NCI-H1694 treated with DMSO at 0.1 percent for 48 hours (cell line): Measurements from ENCODE around the gene NDUFA12.
"Not testable (repeated sequence)": the region's sequence is repeated elsewhere in the genome, so short reads cannot be mapped to it uniquely, and the experiment has no call there.

Source experiments
- DNase-seq: peaks from one replicate; lab custom pipeline; 2025; lab: John Stamatoyannopoulos, UW

The NDUFA12 gene

DNA sequence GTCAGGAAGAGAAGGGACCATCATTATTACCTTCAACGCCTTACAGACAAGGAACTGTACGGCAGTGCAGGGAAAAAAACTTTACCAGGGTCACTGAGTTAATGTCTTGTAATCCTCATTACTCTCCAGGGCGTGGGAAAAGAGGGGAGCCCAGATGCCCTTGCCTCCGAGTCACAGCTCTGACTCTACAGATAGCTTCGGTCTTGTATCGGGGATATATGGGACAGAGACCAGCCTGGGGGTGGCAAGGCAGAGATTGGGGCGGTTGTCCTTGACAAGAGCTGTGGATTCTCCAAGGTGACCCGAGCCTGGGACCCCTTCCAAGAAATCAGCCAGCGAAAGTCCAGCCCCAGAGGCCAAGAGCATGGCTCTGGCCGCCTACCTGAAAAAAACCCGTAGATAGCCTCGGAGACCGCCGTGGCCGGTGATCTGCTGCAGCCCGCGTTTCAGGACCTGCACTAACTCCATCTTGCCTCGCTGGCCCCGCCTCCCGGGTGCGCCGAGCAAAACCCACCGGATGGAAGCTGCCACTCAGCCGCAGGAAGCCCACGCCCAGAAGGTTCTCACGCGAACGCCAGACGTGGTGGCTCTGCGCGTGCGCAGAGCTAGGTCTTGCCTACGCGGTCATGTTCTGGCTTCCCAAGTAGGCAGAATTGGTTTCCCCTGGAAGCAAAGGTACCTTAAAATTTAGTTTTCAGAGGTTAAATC lies at the start of gene NDUFA12:
Gene NDUFA12, minus strand, starts transcription at position 485 of the 708 bp plus-strand sequence. Its CDS starts 17 bp downstream, at position 468.
- peak; percentile 87 for DNase-seq

DNA sequence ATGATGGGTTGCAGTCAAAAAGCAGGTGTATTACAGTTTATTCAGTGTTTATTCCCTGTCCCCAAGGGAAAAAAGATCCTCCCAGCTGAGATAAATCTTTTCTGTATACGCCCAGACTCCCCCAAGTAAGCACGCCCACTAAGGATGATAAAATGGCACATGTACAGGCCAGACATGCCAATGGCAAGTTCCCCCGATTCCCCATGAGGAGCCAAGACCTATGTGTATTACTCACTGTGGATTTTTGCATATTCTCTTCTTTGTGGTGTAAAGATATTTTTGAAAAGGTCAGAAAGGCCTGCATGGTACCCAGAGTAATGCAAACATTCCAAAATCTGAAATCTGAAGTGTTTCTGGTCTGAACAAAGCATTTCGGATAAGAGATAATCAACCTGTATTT lies 47.7 kb upstream of the NDUFA12 start:
- DNase-seq, result no peak

GRCh38 chr12:95037906-95038305 lies 34.4 kb upstream of the NDUFA12 start:
- DNase-seq, result no peak

DNA sequence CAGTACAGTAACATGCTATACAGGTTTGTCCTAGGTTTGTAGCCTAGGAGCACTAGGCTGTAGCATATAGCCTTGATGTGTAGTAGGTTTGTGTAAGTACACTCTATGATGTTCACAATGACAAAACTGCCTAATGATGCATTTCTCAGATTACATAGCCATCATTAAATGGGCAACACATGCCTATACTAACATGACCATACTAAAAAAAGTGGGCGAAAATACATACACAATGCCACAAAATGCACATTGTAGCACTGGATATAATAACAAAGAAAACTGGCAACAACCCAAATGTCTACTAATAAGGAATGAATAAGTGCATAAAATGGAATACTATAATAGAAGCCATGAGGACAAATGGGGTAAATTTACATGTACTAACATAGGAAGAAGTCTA lies 31.3 kb upstream of the NDUFA12 start:
- DNase-seq, result no peak

DNA sequence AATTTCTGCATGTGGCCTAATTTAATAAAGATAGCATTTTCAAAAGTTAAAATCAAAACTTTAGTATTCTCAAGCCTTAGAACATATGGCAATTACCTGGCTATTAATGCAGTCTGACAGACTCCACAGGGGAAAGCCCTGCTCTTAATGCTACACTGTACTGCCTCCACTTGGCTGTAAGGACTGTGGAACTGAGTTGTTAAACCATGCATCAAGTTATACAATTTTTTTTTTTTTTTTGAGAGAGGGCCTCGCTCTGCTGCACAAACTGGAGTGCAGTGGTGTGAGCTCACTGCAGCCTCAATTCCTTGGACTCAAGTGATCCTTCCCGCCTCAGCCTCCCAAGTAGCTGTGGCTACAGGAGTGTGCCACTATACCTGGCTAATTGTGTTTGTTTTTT lies 19.0 kb upstream of the NDUFA12 start:
- no peak for DNase-seq

- DNase-seq, result no peak
Observed at GRCh38 chr12:95017482-95017881, 14.0 kb upstream of the NDUFA12 start.

DNA sequence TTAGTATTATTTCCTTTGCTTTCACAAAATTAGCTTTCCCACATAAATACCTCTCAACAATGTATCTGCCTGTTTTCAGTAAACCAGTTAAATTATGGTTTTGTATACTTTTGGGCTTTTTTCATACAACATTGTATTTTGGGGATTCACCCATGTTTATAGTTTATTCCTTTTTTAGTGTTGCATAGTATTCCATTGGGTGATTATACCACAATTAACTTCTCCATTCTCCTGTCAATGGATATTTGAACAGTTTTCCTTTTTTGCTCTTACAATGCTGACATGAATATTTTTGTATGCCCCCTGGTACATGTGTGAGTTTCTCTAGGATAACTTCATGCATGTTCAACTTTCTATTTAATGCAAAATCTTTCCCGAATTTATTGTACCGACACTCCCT lies 12.6 kb upstream of the NDUFA12 start:
- no peak for DNase-seq

DNA sequence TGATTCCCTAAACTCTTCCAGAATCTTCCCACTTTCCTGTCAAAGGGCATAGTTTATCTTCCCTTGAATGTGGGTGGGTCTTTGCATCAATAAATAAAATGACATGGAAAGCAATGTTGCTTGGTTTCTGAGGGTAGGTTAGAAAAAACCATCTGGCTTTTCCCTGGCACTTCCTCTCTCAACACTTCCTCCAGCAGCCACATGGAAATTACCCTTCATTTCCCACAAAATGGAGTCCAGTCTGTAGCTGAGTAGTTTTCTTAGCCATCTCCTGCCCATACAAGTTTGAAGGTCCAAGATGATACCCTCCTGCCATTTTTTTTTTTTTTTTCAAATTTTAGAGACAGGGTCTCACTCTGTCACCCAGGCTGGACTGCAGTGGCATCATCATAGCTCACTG lies 11.1 kb upstream of the NDUFA12 start:
- no peak for DNase-seq

GRCh38 chr12:95006206-95006605 lies 2.7 kb upstream of the NDUFA12 start:
- DNase-seq, result no peak

DNA sequence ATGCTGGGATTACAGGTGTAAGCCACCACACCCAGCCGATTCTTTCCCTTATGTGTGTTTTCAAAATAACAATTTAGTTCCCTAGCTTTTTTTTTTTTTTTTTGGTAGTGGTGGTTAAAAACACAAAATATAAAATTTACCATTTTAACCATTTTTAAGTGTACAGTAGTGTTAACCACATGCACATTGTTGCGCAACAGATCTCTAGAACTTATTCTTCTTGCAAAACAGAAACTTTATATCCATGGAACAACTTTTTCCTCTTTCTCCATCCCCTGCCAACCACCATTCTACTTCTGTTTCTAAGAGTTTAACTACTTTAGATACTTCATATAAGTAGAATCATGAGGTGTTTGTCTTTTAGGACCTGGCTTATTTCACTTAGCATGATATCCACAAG lies 1.1 kb upstream of the NDUFA12 start:
- DNase-seq, result no peak

DNA sequence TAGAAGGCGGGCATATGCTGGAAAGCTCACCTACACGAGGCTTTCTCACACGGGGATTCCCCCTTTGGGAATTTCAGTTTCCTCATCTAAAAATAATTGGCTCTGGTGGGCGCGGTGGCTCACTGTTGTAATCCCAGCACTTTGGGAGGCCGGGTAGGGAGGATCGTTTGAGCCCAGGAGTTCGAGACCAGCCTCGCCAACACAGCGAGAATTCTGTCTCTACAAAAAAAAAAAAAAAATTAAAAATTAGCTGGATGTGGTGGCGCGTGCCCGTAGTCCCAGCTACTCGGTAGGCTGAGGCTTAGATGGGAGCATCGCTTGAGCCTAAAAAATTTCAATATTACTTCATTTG lies 400 bp upstream of the NDUFA12 start:
- DNase-seq, result no peak

- no peak for DNase-seq
Observed at GRCh38 chr12:95002754-95003153, 743 bp downstream of the NDUFA12 start.

DNA sequence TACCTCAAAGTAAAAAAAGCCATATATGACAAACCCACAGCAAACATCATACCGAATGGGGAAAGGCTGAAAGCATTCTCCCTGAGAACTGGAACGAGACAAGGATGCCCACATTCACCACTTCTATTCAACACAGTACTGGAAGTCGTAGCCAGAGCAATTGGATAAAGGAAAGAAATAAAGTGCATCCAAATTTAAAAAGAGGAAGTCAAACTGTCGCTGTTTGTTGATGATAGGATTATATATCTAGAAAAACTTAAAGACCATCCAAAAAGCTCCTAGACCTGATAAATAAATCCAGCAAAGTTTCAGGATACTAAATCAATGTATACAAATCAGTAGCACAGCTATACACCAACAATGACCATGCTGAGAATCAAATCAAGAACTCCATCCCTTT lies 5.2 kb downstream of the NDUFA12 start:
- DNase-seq, result no peak

DNA sequence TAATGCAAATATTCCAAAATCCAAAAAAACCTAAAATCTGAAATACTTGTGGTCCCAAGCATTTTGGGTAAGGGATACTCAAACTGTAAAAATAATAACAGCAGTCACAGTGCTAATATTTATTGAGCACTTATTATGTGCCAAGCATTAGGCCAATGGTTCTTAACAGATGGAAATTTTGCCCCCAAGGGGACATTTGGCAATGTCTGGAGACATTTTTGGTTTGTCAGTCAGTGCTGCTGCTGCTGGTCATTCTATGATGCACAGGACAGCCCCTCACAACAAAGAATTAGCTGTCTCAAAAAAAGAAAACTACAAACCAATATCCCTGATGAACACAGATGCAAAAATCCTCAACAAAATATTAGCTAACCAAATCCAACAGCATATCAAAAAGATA lies 5.8 kb downstream of the NDUFA12 start:
- no peak for DNase-seq

DNA sequence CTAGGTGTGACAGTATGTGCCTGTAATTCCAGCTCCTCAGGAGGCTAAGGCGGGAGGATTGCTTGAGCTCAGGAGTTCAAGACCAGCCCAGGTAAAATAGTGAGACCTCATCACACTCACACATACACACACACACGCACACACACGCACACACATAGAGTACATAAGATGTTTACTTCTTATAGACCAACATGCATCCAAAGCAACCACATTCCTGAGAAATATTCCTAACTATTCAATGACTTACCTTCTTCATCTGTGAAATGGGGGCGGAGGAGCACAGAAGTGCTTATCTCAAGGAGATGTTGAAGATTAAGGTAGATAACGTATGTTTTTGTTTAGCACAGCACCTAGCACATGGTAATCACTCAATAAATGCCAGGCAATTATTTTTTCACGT lies 6.4 kb downstream of the NDUFA12 start:
- no peak for DNase-seq

- no peak for DNase-seq
Observed at GRCh38 chr12:94994312-94994711, 9.2 kb downstream of the NDUFA12 start.

DNA sequence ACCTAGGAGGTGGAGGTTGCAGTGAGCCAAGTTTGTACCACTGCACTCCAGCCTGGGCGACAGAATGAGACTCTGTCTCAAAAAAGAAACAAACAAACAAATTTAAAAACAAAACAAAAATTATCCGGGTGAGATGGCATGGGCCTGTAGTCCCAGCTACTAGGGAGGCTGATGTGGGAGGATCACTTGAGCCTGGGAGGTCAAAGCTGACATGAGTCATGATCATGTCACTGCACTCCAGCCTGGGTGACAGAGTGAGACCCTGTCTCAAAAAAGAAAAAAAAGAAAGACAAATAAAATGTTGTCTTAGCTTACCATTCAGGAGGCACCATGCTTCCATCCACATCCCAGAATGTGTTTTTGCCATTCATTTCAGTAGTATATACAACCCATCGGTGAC lies 9.6 kb downstream of the NDUFA12 start:
- not testable (repeated sequence) for DNase-seq

DNA sequence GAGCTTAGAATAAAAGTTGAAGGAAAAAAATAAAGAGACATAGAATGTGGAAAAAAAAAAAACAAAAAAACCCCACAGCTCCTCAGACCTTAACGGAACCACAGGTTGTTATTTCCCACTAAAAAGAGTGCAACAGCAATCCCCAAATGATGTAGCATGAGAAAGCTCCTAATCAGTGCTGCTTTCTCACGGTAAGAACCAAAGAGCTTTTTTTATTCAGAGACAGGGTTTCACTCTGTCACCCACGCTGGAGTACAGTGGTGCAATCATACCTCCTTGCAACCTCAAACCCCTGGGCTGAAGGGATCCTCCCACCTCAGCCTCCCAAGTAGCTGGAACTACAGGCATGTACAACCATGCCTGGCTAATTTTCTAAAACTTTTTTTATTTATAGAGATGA lies 13.3 kb downstream of the NDUFA12 start:
- no peak for DNase-seq

GRCh38 chr12:94988471-94988870 lies 15.0 kb downstream of the NDUFA12 start:
- no peak for DNase-seq

DNA sequence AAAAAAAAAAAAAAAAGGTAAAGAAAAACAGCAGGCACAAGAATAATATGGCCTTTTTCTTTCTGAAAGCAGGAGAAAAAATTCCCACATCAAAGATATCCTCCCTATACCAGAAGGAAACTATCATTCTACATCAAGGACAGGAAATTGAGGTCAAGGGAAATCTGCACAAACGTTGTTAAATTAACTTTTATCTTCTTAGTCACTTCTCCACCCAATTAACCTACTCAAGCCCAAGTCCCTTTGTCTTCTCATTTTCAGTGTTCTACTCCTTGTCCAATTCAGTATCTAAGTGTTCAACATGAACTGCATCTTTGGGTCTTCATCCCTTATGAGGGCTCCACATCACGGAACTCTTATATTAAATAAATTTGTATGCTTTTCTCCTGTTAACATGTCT lies 15.7 kb downstream of the NDUFA12 start:
- DNase-seq, result no peak

GRCh38 chr12:94987076-94987669 lies 16.3 kb downstream of the NDUFA12 start:
- no peak for DNase-seq

GRCh38 chr12:94985099-94985498 lies 18.4 kb downstream of the NDUFA12 start:
- not testable (repeated sequence) for DNase-seq

GRCh38 chr12:94983321-94983720 lies 20.2 kb downstream of the NDUFA12 start:
- no peak for DNase-seq

- DNase-seq, result no peak
Observed at GRCh38 chr12:94982456-94982855, 21.0 kb downstream of the NDUFA12 start.
